ENCODE data around the gene LPP. TPM values are rescaled to one million over a fixed set of nuclear protein-coding genes. Genes with fewer than 3 reads are reported as not detected.

LPP gene
- total RNA-seq, 4 donors from 2014 or later = 141 to 248 (median 185) TPM

DNA sequence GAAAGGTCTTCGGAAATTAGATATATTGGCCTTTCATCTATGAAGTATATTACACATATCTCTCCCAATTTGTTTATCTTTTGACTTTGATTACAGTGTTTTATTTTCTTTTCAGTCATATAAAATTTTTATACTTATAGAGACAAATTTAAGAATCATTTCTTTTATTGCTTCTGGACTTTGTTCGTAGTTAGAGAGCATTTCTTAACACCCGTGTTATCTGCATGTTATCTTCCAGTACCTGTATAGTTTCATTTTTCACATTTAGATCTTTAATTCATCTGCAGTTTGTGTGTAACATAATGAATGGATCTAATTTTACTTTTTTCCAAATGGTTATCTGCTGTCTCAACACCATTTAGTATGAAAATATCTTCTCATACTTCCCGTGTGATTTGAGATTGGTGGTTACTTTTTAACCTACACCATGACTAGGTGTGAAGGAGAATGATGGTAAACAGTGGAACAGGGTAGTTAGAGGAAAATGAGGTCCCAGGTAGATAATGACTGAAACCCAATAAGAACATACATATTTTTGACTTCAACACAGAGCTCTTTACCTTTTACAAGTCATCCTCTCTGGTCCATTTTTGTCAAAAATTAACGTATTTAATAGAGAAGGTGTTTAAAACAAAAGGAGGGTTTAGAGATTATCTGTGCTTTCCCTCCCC is 99.3 kb downstream of the LPP start:
- TF ChIP-seq, protein P1, sequence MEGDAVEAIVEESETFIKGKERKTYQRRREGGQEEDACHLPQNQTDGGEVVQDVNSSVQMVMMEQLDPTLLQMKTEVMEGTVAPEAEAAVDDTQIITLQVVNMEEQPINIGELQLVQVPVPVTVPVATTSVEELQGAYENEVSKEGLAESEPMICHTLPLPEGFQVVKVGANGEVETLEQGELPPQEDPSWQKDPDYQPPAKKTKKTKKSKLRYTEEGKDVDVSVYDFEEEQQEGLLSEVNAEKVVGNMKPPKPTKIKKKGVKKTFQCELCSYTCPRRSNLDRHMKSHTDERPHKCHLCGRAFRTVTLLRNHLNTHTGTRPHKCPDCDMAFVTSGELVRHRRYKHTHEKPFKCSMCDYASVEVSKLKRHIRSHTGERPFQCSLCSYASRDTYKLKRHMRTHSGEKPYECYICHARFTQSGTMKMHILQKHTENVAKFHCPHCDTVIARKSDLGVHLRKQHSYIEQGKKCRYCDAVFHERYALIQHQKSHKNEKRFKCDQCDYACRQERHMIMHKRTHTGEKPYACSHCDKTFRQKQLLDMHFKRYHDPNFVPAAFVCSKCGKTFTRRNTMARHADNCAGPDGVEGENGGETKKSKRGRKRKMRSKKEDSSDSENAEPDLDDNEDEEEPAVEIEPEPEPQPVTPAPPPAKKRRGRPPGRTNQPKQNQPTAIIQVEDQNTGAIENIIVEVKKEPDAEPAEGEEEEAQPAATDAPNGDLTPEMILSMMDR (IDR thresholded peaks at IDR 0.05; ENCODE audit: low read depth) = no peak

DNA sequence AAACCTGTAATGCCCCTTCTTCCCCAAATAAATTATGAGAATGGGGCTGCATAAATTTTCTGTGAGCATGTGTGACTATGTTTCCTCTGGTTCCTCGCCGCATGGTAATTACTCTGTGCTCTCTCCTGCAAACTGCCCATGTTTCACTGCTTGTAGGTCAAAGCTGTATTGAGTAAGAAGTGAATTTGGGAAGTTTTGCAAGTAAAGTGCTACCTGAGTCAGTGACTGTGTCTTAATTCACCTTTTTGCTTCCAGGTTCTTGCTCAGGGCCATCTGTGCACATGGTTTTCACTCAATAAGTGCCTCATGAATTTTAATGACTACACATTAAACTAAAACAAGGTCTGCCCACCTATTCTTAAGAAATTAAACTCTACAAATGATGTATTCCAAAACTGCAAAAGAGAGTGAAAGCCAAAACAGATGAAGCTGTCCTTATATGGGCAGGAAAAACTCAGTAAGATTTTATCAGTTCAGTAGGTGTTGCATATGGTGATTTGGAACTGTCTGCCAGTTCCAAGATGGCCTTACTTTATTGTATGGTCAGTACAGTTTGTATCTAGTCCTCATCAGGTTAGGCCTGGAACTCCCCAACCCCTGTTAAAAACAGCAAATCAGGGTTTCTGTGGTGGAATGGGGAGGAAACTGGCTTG is 100.0 kb downstream of the LPP start:
- TF ChIP-seq, protein P1 (IDR thresholded peaks at IDR 0.05; ENCODE audit: low read depth) = no peak

GRCh38 chr3:188254520-188255070 is 100.6 kb downstream of the LPP start:
- TF ChIP-seq, protein P1 (IDR thresholded peaks at IDR 0.05; ENCODE audit: low read depth) = no peak

DNA sequence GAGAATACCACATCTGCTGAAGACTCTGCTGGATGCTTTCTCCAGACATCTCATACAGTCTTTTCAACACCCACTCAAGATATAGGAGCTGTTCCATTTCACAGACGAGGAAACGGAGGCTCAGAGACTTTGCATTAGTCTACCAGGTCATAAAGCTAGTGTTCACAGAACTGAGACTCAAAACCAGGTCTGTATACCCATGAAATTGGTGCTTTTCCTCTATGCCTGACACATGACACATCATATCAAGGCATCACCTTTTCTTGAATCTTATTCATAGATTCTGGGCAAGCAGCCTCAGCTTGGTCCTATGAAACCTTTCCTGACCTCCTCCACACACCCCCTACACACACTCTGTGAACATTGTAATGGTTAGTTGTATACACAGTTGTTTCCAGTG is 101.2 kb downstream of the LPP start:
- TF ChIP-seq, protein P1 (IDR thresholded peaks at IDR 0.05; ENCODE audit: low read depth) = no peak

- TF ChIP-seq, protein P1 (IDR thresholded peaks at IDR 0.05; ENCODE audit: low read depth) = no peak
Observed at GRCh38 chr3:188256758-188257157, 102.8 kb downstream of the LPP start.

- TF ChIP-seq, protein P1 (IDR thresholded peaks at IDR 0.05; ENCODE audit: low read depth) = no peak
Observed at GRCh38 chr3:188257384-188258026, 103.5 kb downstream of the LPP start.

- TF ChIP-seq, protein P1 (IDR thresholded peaks at IDR 0.05; ENCODE audit: low read depth) = no peak
Observed at GRCh38 chr3:188259191-188259590, 105.2 kb downstream of the LPP start.
